HG03457 (cell line): ENCODE data around the gene FANCG.

ENCODE experiments used
- ATAC-seq: cut with Tn5 transposase; IDR thresholded peaks from one replicate; pipeline ENCODE4 v1.9.1; 2021; ENCODE audit warnings: moderate number of reproducible peaks; ENCODE audit not compliant: unreplicated experiment

The FANCG gene

DNA sequence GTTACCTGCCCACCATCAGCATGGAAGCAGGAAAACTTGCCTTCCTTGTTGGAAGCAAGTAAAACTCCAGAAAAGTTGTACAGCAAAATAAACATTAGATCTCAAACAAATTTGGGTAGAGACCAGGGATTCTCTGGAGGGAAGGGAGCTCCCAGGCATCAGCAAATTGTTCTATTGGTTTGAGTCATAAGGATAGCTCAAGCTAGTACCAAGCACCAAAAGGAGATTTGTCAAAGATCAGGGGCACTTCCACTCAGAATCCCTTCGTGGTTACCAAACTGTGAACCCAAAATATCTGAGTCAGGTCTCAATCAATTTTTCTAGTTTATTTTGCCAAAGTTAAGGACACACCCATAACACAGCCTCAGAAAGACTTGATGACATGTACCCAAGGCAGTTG is 52.4 kb downstream of the FANCG start:
- ATAC-seq: no peak

DNA sequence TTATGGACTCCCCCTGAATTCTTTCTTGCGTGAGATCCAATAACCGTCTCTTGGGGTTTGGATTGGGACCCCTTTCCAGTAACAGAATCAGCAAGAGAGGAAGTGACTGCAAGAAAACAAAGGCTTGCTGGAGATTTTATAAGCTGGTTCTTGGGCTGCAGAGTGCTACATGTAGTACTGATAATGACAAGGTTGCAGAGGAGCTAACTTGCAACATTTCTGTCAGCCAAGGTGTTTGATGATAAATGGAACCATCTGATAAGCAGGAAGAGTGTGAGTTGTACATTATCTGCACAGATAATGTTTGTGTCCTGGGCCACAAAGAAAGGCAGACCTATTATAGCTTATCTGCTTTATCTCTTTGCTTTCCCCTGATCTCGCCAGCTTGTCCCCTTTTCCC is 53.1 kb downstream of the FANCG start:
- ATAC-seq: no peak
